ENCODE results near the gene CFTR.

DNA sequence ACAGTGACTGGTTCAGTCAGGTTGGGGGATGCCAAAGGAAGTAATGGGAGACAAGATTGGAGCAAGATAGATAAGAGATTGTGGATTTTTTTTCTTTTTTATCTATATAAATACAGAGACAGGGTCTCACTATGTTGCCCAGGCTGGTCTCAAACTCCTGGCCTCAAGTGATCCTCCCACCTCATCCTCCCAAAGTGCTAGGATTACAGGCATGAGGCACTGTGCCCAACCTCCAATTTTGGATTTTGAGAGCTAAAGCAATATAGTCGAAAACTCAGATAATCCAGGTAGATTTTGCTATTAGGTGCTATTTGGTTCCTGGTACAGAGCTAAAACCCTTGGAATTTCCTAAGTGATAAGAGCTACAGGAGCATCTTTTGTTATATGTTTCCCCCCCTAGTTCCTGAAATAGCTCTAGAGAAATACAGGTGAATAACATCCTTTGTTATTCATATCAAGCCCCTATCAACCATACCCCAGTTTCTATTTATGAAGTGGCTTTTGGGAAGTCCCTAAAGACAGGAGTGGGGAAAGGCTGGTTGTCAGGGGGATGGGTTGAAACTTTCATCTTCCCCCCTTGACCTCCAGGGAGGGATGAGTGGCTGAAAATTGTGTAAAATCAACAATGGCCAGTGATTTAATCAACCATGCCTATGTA is 151.2 kb downstream of the CFTR start:
- TF ChIP-seq, protein P1, sequence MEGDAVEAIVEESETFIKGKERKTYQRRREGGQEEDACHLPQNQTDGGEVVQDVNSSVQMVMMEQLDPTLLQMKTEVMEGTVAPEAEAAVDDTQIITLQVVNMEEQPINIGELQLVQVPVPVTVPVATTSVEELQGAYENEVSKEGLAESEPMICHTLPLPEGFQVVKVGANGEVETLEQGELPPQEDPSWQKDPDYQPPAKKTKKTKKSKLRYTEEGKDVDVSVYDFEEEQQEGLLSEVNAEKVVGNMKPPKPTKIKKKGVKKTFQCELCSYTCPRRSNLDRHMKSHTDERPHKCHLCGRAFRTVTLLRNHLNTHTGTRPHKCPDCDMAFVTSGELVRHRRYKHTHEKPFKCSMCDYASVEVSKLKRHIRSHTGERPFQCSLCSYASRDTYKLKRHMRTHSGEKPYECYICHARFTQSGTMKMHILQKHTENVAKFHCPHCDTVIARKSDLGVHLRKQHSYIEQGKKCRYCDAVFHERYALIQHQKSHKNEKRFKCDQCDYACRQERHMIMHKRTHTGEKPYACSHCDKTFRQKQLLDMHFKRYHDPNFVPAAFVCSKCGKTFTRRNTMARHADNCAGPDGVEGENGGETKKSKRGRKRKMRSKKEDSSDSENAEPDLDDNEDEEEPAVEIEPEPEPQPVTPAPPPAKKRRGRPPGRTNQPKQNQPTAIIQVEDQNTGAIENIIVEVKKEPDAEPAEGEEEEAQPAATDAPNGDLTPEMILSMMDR (IDR thresholded peaks at IDR 0.05), result no peak
- TF ChIP-seq POLR2A (IDR thresholded peaks at IDR 0.05), result no peak

Data from thyroid gland (tissue), 4 donors.